ENCODE data around the gene IFIT5.
A peak's percentile ranks its signal among the peaks of the same experiment; 100 is the strongest.

IFIT5 gene

GRCh38 chr10:89414146-89414878, at the start of gene IFIT5:
Gene IFIT5 (plus strand): TSS chr10:89414568. CDS start chr10:89414799, 231 bp downstream.
- DNase-seq (ENCODE audit: low read depth, low spot score): no peak
- no peak for TF ChIP-seq CTCF (IDR thresholded peaks at IDR 0.05; ENCODE audit: insufficient read depth, low read length, missing control alignments)
- ChIA-PET CTCF (interaction anchor here (0.6 to 2.2 kb wide), 10 partner anchors 10 to 397 kb away, joined by 3 to 11 read pairs (median 3); no protein-coding TSS in a partner anchor), POLR2A (no interaction called here)
- peak within 1 kb of the TSS; percentile 77 for H3K4me3 ChIP-seq (ENCODE audit: low read depth, low read length)

- no peak for DNase-seq (ENCODE audit: low read depth, low spot score)
- no peak for TF ChIP-seq CTCF (IDR thresholded peaks at IDR 0.05; ENCODE audit: insufficient read depth, low read length, missing control alignments)
- POLR2A ChIA-PET: no interaction called here
- no peak overlapping the region for H3K4me3 ChIP-seq (ENCODE audit: low read depth, low read length)
- CTCF ChIA-PET: interaction anchor here (0.7 to 9.5 kb wide), 14 partner anchors 11 to 155 kb away, joined by 3 to 75 read pairs (median 20); partner anchors contain the start of genes IFIT1 and LIPA
Measured at GRCh38 chr10:89367529-89367928, 46.8 kb upstream of the IFIT5 start.

- POLR2A ChIA-PET: no interaction called here
- no peak for DNase-seq (ENCODE audit: low read depth, low spot score)
- no peak for TF ChIP-seq CTCF (IDR thresholded peaks at IDR 0.05; ENCODE audit: insufficient read depth, low read length, missing control alignments)
- no peak overlapping the region for H3K4me3 ChIP-seq (ENCODE audit: low read depth, low read length)
- CTCF ChIA-PET: interaction anchor here (0.9 to 9.5 kb wide), 23 partner anchors 9 to 167 kb away, joined by 3 to 75 read pairs (median 16); partner anchors contain the start of genes IFIT1, LIPA and SLC16A12
Measured at GRCh38 chr10:89368129-89368528, 46.2 kb upstream of the IFIT5 start.

GRCh38 chr10:89369156-89370105, 44.9 kb upstream of the IFIT5 start:
- POLR2A ChIA-PET: interaction anchor here (2.0 kb wide), 1 partner anchor 17 kb away, joined by 9 read pairs; no protein-coding TSS in a partner anchor
- DNase-seq (ENCODE audit: low read depth, low spot score): no peak
- H3K4me3 ChIP-seq (ENCODE audit: low read depth, low read length): no peak overlapping the region
- TF ChIP-seq CTCF (IDR thresholded peaks at IDR 0.05; ENCODE audit: insufficient read depth, low read length, missing control alignments): peak; percentile 35
- CTCF ChIA-PET: interaction anchor here (0.6 to 9.5 kb wide), 48 partner anchors 8 to 340 kb away, joined by 3 to 75 read pairs (median 6); partner anchors contain the start of genes IFIT1, IFIT2, IFIT3 and IFIT5

- TF ChIP-seq CTCF (IDR thresholded peaks at IDR 0.05; ENCODE audit: insufficient read depth, low read length, missing control alignments): no peak
- no peak overlapping the region for H3K4me3 ChIP-seq (ENCODE audit: low read depth, low read length)
- POLR2A ChIA-PET: no interaction called here
- no peak for DNase-seq (ENCODE audit: low read depth, low spot score)
- CTCF ChIA-PET: interaction anchor here (1.2 to 9.5 kb wide), 6 partner anchors 15 to 106 kb away, joined by 3 to 63 read pairs (median 18); partner anchors contain the start of genes IFIT1 and IFIT2
Measured at GRCh38 chr10:89371079-89371478, 43.3 kb upstream of the IFIT5 start.

Measured in AG04449 (cell line).